Measurements from ENCODE around the gene LAMP2. TPM values are rescaled to one million over a fixed set of nuclear protein-coding genes. Genes with fewer than 3 reads are reported as not detected.

Gene LAMP2
- total and polyA plus RNA-seq, 10 of the 15 experiments (the other 5 are each of a cell fraction or from before 2014, with no cell fraction given), result 21.0 to 48.1 (median 27.3) TPM

GRCh38 chrX:120379937-120380681, 89.0 kb downstream of the LAMP2 start:
- Histone ChIP-seq H3K27ac (ENCODE audit: control insufficient read depth, insufficient read depth) (no peak overlapping the region), H3K4me1 (ENCODE audit: control insufficient read depth, insufficient read depth, low read length) (no peaks in the 10 kb centered on the region), H3K9ac (ENCODE audit: control insufficient read depth, insufficient read depth, low read length) (no peak overlapping the region), H2AFZ (ENCODE audit: control insufficient read depth, low read depth, low read length) (no peak overlapping the region), H3K36me3 (ENCODE audit: control insufficient read depth in 2 of 2, insufficient read depth in 2 of 2, low read length in 1 of 2) (no peaks in the 10 kb centered on the region), H3K9me3 (replicated peaks; ENCODE audit: control insufficient read depth, insufficient read depth, low read length) (no peaks in the 10 kb centered on the region), H3K4me2 (ENCODE audit: control insufficient read depth, insufficient read depth) (no peak overlapping the region), H3K27me3 (replicated peaks in 1 of 2; ENCODE audit: control insufficient read depth in 2 of 2, insufficient read depth in 2 of 2, low read length in 1 of 2) (no peaks in the 10 kb centered on the region; a peak in 1 of 4 replicates), H3K79me2 (ENCODE audit: control insufficient read depth, insufficient read depth, low read length) (no peaks in the 10 kb centered on the region), H3K4me3 (no peak overlapping the region), H4K20me1 (ENCODE audit: control insufficient read depth, insufficient read depth) (no peaks in the 10 kb centered on the region)
- CTCF ChIA-PET, result interaction anchor here (1.6 to 2.4 kb wide), 3 partner anchors 9 to 93 kb away, joined by 5 to 7 read pairs (median 5); no protein-coding TSS in a partner anchor
- FAIRE-seq, result no peak
- SMC1A ChIA-PET (ENCODE audit: uncharacterized antibody, unreplicated experiment), result interaction anchor here (1.0 to 1.5 kb wide), 4 partner anchors 47 to 106 kb away, joined by 3 to 5 read pairs (median 4); no protein-coding TSS in a partner anchor
- no TSS peak for BruUV-seq (replicated peaks)
- DNase-seq (ENCODE audit: low read depth, low spot score), result no peak
- POLR2A ChIA-PET, result no interaction called here
- WGBS (ENCODE audit: insufficient coverage, insufficient replicate concordance, low lambda C conversion rate, missing lambda C conversion rate), result 44% methylated on average over 6 of the region's 6 CpGs
- in situ Hi-C loops (cut with MboI) (no loop called here), intact Hi-C loops (cut with micrococcal nuclease; ENCODE audit: unreplicated experiment) (loop anchor here (2.0 kb wide), 1 partner anchor 95 kb away; no protein-coding TSS in a partner anchor)
- no peak for ATAC-seq
- RAD21 ChIA-PET (ENCODE audit: unreplicated experiment), result no interaction called here
- TF ChIP-seq TAF1 (IDR thresholded peaks at IDR 0.05; ENCODE audit: borderline replicate concordance, low read depth, low read length) (no peak), MXI1 (IDR thresholded peaks at IDR 0.05; ENCODE audit: low read depth, low read length) (no peak), CEBPZ (IDR thresholded peaks at IDR 0.05; ENCODE audit: low read depth, low read length) (no peak), JUND (IDR thresholded peaks at IDR 0.05; ENCODE audit: low read depth, low read length) (no peak), ZNF24 (IDR thresholded peaks at IDR 0.05) (no peak), RELB (IDR thresholded peaks at IDR 0.05; ENCODE audit: low read depth) (no peak), CHD1 (IDR thresholded peaks at IDR 0.05; ENCODE audit: low read depth, low read length) (no peak), SRF (IDR thresholded peaks at IDR 0.05; ENCODE audit: low read depth in 2 of 2, low read length in 2 of 2) (no peak), NR2C2 (IDR thresholded peaks at IDR 0.05; ENCODE audit: borderline replicate concordance, control insufficient read depth, insufficient read length, low read depth) (no peak), SMC3 (IDR thresholded peaks at IDR 0.05; ENCODE audit: borderline replicate concordance, low read length) (no peak), ESRRA (IDR thresholded peaks at IDR 0.05; ENCODE audit: low read length) (no peak)
- TF ChIP-seq, protein P1, sequence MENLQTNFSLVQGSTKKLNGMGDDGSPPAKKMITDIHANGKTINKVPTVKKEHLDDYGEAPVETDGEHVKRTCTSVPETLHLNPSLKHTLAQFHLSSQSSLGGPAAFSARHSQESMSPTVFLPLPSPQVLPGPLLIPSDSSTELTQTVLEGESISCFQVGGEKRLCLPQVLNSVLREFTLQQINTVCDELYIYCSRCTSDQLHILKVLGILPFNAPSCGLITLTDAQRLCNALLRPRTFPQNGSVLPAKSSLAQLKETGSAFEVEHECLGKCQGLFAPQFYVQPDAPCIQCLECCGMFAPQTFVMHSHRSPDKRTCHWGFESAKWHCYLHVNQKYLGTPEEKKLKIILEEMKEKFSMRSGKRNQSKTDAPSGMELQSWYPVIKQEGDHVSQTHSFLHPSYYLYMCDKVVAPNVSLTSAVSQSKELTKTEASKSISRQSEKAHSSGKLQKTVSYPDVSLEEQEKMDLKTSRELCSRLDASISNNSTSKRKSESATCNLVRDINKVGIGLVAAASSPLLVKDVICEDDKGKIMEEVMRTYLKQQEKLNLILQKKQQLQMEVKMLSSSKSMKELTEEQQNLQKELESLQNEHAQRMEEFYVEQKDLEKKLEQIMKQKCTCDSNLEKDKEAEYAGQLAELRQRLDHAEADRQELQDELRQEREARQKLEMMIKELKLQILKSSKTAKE (IDR thresholded peaks at IDR 0.05; ENCODE audit: low read depth, poor library complexity, severe bottlenecking), result no peak

All from GM12878 (cell line).